GM10266 (cell line): ENCODE measurements around the gene RPL41.
A peak's percentile ranks its signal among the peaks of the same experiment; 100 is the strongest.

Experiments
- DNase-seq: peaks from one replicate; pipeline ENCODE4 v3.0.0; 2012; ENCODE audit errors: extremely low spot score
- CTCF ChIP-seq: IDR thresholded peaks from 2 replicates; pipeline ENCODE4 v1.5.1; 2012; ENCODE audit warnings: mild to moderate bottlenecking, low read depth; ENCODE audit not compliant: control insufficient read depth, insufficient read depth; ENCODE audit errors: missing control alignments

RPL41 gene

GRCh38 chr12:56151672-56152131 lies 35.3 kb downstream of the RPL41 start:
- TF ChIP-seq CTCF, result peak; percentile 3
- DNase-seq, result peak; percentile 45

- DNase-seq, result peak; percentile 88
- no peak for TF ChIP-seq CTCF
Observed at GRCh38 chr12:56152132-56152755, 35.8 kb downstream of the RPL41 start, which contains the start of gene MYL6B. MYL6B (plus strand) TSS chr12:56152587; CDS start chr12:56153919, 1,332 bp downstream.

- no peak for TF ChIP-seq CTCF
- no peak for DNase-seq
Observed at GRCh38 chr12:56152756-56153677, 36.6 kb downstream of the RPL41 start.

GRCh38 chr12:56153678-56154065 lies 37.2 kb downstream of the RPL41 start:
- TF ChIP-seq CTCF, result no peak
- no peak for DNase-seq

- no peak for DNase-seq
- TF ChIP-seq CTCF, result no peak
Observed at GRCh38 chr12:56154246-56154771, 37.9 kb downstream of the RPL41 start.

- DNase-seq, result no peak
- TF ChIP-seq CTCF, result no peak
Observed at GRCh38 chr12:56154818-56155217, 38.4 kb downstream of the RPL41 start.
